Activated CD8-positive, alpha-beta memory T cell treated with anti-CD3 and anti-CD28 coated beads for 1 hour (primary cell): ENCODE data around the gene OR51G2.

Experiments used
- DNase-seq, 2 donors: peaks; one replicate each; pipeline ENCODE4 v3.0.0-alpha.2; 2020; ENCODE audit warnings: low read depth in 1 of 2; ENCODE audit errors: extremely low read depth in 1 of 2

The OR51G2 gene

GRCh38 chr11:4881188-4881587, 38.0 kb downstream of the OR51G2 start:
- DNase-seq = no peak

GRCh38 chr11:4865855-4866254, 53.3 kb downstream of the OR51G2 start:
- no peak for DNase-seq

- no peak for DNase-seq
Measured at GRCh38 chr11:4863876-4864275, 55.3 kb downstream of the OR51G2 start.
